GM12892 (cell line): ENCODE results near the gene WSCD2.

Experiments used
- POLR2A ChIP-seq: IDR thresholded peaks from 2 replicates; pipeline ENCODE4 v1.6.1; 2011; ENCODE audit warnings: low read depth, low read length, control low read depth
- POLR2AphosphoS5 ChIP-seq: IDR thresholded peaks from 2 replicates; pipeline ENCODE4 v1.6.1; 2011; ENCODE audit warnings: low read depth, low read length, control low read depth
- TAF1 ChIP-seq: IDR thresholded peaks from 2 replicates; pipeline ENCODE4 v1.6.1; 2011; ENCODE audit warnings: low read depth, mild to moderate bottlenecking, control low read depth, low read length, borderline replicate concordance

DNA sequence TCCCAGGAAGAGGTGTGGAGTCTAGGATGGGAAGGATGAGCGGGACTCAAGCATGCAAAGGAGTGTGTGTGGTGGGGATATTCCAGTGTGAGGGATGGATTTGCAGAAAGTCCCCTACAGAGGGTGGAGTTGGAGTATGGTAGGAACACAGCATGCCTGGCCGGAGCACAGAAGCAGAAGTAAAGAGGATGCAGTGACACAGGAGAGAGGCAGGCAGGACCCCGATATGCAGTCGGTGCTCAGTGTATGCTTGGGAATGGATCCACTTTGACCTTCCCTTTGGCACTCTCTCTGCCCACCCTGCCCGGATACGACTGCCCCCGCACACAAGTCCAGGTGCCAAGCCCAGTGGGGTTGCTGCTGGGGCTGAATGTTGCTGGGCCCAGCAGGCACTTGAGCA lies 21.3 kb downstream of the WSCD2 start:
- no peak for TF ChIP-seq POLR2AphosphoS5
- TF ChIP-seq POLR2A: no peak
- TF ChIP-seq TAF1: no peak
